Body of pancreas (tissue), 4 donors: ENCODE results near the gene PCSK1. TPM values are rescaled to one million over a fixed set of nuclear protein-coding genes. Genes with fewer than 3 reads are reported as not detected.
"Not testable (repeated sequence)": the region's sequence is repeated elsewhere in the genome, so short reads cannot be mapped to it uniquely, and the experiment has no call there.

Experiments
- ATAC-seq: fragments of 150-250 bp; one replicate; pipeline ENCODE4 v1.9.1; 2016
- DNase-seq, 4 donors: peaks; one replicate each; pipeline ENCODE4 v3.0.0-alpha.2; 2019
- H3K27ac ChIP-seq, 4 donors: fragments of 200-600 bp; sonication (generic); 1 replicate in 3 of 4; 2 replicates in 1 of 4; pipeline versions ENCODE4 v1.5.1 to v1.6.1; 2016 to 2019; ENCODE audit warnings: mild to moderate bottlenecking in 1 of 4, mixed read lengths in 1 of 4, moderate library complexity in 1 of 4
- H3K27me3 ChIP-seq, 2 donors: fragments of 200-600 bp; sonication (generic); one replicate each; pipeline ENCODE4 v1.6.0; 2016; ENCODE audit warnings: mild to moderate bottlenecking in 1 of 2
- H3K36me3 ChIP-seq, 2 donors: fragments of 200-600 bp; sonication (generic); replicated peaks in 1 of 2; 2 replicates each; pipeline ENCODE4 v1.5.1; 2016; ENCODE audit warnings: low read depth in 2 of 2; ENCODE audit not compliant: insufficient read depth in 1 of 2
- H3K4me1 ChIP-seq: fragments of 200-600 bp; sonication (generic); one replicate; pipeline ENCODE4 v1.6.0; 2016
- H3K4me3 ChIP-seq, 2 donors: fragments of 200-600 bp; sonication (generic); 1 replicate in 1 of 2; 2 replicates in 1 of 2; pipeline ENCODE4 v1.5.1; 2016 to 2019
- H3K9me3 ChIP-seq, 3 donors: fragments of 200-600 bp; sonication (generic); 1 replicate in 2 of 3; 2 replicates in 1 of 3; pipeline ENCODE4 v1.5.1; 2016
- CTCF ChIP-seq, 7 experiments: fragments of 450-650 bp in 4 of 7; fragments of 200-600 bp in 3 of 7; sonication (generic) in 3 of 7; IDR thresholded peaks; one replicate each; pipeline ENCODE4 v1.5.1; 2016 to 2019; ENCODE audit warnings: antibody characterized with exemption in 7 of 7
- POLR2A ChIP-seq, 3 donors: fragments of 450-650 bp; IDR thresholded peaks; one replicate each; pipeline ENCODE4 v1.6.1; 2016; ENCODE audit warnings: antibody characterized with exemption in 3 of 3, mild to moderate bottlenecking in 2 of 3
- WGBS, 2 donors: methylation state at CpG; one replicate each; pipeline ENCODE4 v1.1.5; 2017; 5-methylcytosine and 5-hydroxymethylcytosine counted together
- intact Hi-C: fragments of 100-400 bp; cut with DNase I; formaldehyde crosslinking; loops from one replicate; pipeline ENCODE4 v1.15.1; 2023
- total RNA-seq, 2 donors: library from RNA; depleted of rRNA; stranded (reverse); fragments of >200 nt; gene quantifications; one replicate each; pipeline ENCODE4 v1.1.0, GENCODE V29; 2016

The PCSK1 gene
- total RNA-seq, 2 donors from 2014 or later, result 7.5 to 7.9 TPM

DNA sequence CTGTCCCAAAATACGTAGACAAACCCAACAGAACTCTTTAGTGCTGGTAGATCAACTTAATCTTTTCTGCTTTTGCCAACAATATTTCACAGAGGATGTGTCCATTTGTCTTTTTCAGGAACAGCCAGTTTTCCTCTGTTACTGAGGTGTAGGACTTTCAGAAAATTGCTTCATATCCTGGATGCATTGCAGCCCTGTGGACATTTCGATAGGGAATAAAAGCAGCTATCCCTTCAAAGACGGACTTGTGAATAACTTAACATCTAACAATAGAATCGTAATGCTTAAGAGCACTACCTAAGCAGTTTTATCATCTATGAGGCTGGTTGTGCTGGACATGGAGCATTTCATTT lies 59.7 kb downstream of the PCSK1 start:
- DNase-seq, result no peak
- H3K27ac ChIP-seq, result no peak overlapping the region
- H3K4me1 ChIP-seq, result no peaks in the 10 kb centered on the region
- H3K4me3 ChIP-seq, result no peak overlapping the region
- H3K27me3 ChIP-seq, result no peaks in the 10 kb centered on the region
- intact Hi-C loops, result no loop called here
- ATAC-seq, result no peak
- no peaks in the 10 kb centered on the region for H3K9me3 ChIP-seq
- 90% methylated on average over 4 of the region's 4 CpGs for WGBS, 2 donors
- no peaks in the 10 kb centered on the region for H3K36me3 ChIP-seq
- TF ChIP-seq CTCF (IDR thresholded peaks at IDR 0.05), result no peak
- TF ChIP-seq POLR2A (IDR thresholded peaks at IDR 0.05), result no peak

GRCh38 chr5:96372726-96373380 lies 60.2 kb downstream of the PCSK1 start:
- no peak overlapping the region for H3K4me3 ChIP-seq
- no peaks in the 10 kb centered on the region for H3K36me3 ChIP-seq
- no peak for ATAC-seq
- H3K4me1 ChIP-seq, result no peaks in the 10 kb centered on the region
- intact Hi-C loops, result no loop called here
- no peak overlapping the region for H3K27ac ChIP-seq
- H3K27me3 ChIP-seq, result no peaks in the 10 kb centered on the region
- TF ChIP-seq POLR2A (IDR thresholded peaks at IDR 0.05) (no peak), CTCF (IDR thresholded peaks at IDR 0.05) (no peak)
- WGBS, 2 donors, result 91 to 93% methylated on average over 2 of the region's 2 CpGs
- H3K9me3 ChIP-seq, result no peaks in the 10 kb centered on the region
- DNase-seq, result no peak

DNA sequence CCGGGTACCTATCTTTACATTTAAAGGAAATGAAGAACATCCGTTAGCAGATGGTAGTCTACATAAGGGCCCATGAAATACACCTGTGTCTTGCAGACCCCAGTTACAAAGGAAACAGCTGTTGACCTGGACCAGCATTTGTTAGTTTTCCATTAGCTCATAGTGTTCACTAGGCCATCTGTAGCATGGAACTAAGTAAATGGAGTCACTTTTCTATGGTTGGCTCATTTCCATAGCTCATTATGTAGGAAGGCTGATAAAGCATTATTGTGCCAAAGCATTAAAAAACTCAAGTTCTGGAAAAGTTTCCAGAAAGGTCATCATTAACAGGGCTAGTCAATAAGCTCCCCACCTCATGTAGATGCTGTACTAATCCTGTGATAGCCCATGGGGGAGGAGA lies 62.1 kb downstream of the PCSK1 start:
- Histone ChIP-seq H3K27ac (no peak overlapping the region), H3K27me3 (no peaks in the 10 kb centered on the region), H3K9me3 (no peaks in the 10 kb centered on the region), H3K4me3 (no peak overlapping the region), H3K36me3 (no peaks in the 10 kb centered on the region), H3K4me1 (no peaks in the 10 kb centered on the region)
- intact Hi-C loops, result no loop called here
- 80 to 92% methylated on average over 2 of the region's 2 CpGs for WGBS, 2 donors
- ATAC-seq (no peak), DNase-seq (no peak)
- TF ChIP-seq POLR2A (IDR thresholded peaks at IDR 0.05), result no peak

- ATAC-seq, H3K4me3 ChIP-seq, H3K36me3 ChIP-seq, DNase-seq, H3K9me3 ChIP-seq, H3K27ac ChIP-seq, H3K4me1 ChIP-seq, intact Hi-C loops, H3K27me3 ChIP-seq: not testable (repeated sequence)
- 85 to 100% methylated on average over 5 to 8 of the region's 8 CpGs for WGBS, 2 donors
Observed at GRCh38 chr5:96367337-96367736, 65.7 kb downstream of the PCSK1 start.

DNA sequence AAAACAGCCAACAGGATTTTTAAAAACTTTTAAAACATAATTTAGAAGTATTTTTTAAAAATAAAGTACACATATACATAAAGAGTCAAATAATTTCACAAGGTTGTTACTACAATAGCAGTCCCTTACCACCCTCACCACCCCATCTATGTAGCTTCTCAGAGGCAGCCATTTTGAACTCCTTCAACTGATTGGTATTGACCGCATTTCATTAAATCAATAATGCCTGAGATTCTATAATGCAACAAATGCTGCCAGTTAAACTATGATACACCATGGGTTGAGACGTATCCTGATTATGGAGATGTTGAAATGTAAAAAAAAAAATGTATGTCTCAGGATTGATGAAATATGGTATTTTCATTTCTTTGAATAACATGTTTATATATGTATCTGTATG lies 78.8 kb downstream of the PCSK1 start:
- TF ChIP-seq POLR2A (IDR thresholded peaks at IDR 0.05) (no peak), CTCF (IDR thresholded peaks at IDR 0.05) (no peak)
- ATAC-seq, result no peak
- intact Hi-C loops, result no loop called here

DNA sequence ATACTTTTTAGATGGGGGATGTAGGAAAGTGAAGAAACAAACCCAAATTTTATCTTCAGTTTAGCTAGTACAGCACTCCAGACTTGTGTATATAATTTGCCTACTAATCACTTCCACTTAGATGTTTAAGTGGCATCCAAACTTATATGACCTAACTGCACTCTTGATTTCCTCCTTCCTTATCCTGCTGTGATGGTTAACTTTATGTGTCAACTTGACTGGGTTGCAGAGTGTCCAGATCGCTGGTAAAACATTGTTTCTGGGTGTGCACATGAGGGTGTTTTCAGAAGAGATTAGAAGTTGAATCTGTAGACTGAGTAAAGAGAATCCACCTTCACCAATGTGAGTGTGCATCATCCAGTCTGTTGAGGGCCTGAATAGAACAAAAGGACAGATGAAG lies 79.8 kb downstream of the PCSK1 start:
- Histone ChIP-seq H3K4me1 (no peaks in the 10 kb centered on the region), H3K27me3 (no peaks in the 10 kb centered on the region), H3K4me3 (no peak overlapping the region), H3K27ac (no peak overlapping the region), H3K36me3 (no peaks in the 10 kb centered on the region), H3K9me3 (no peaks in the 10 kb centered on the region)
- ATAC-seq (no peak), DNase-seq (no peak)
- intact Hi-C loops, result no loop called here
- WGBS, 2 donors, result 67 to 88% methylated on average over 1 of the region's 1 CpG
- TF ChIP-seq CTCF (IDR thresholded peaks at IDR 0.05), result no peak
- TF ChIP-seq POLR2A (IDR thresholded peaks at IDR 0.05), result no peak

More for the DNA sequence above, 78.8 kb downstream of the PCSK1 start:
- H3K27ac ChIP-seq, result no peak overlapping the region
- H3K4me1 ChIP-seq, result no peaks in the 10 kb centered on the region
- H3K4me3 ChIP-seq, result no peak overlapping the region
- 92 to 97% methylated on average over 2 of the region's 2 CpGs for WGBS, 2 donors
- H3K36me3 ChIP-seq, result no peaks in the 10 kb centered on the region
- no peaks in the 10 kb centered on the region for H3K27me3 ChIP-seq
- H3K9me3 ChIP-seq, result no peaks in the 10 kb centered on the region
- no peak for DNase-seq
